Stimulated activated CD4-positive, alpha-beta T cell treated with anti-CD3 and anti-CD28 coated beads, Interleukin-12 subunit alpha, Interleukin-12 subunit beta, amount 100 ng/mL, for 4 hours (primary cell): Measurements from ENCODE around the gene ZNF488.

Experiments
- DNase-seq: peaks from one replicate; pipeline ENCODE4 v3.0.0-alpha.2; 2020

ZNF488 gene

GRCh38 chr10:47381427-47382379 is 2.4 kb downstream of the ZNF488 start:
- DNase-seq = no peak

- no peak for DNase-seq
Observed at GRCh38 chr10:47381103-47381395, 3.0 kb downstream of the ZNF488 start.

GRCh38 chr10:47380341-47381102 is 3.6 kb downstream of the ZNF488 start:
- DNase-seq = no peak

DNA sequence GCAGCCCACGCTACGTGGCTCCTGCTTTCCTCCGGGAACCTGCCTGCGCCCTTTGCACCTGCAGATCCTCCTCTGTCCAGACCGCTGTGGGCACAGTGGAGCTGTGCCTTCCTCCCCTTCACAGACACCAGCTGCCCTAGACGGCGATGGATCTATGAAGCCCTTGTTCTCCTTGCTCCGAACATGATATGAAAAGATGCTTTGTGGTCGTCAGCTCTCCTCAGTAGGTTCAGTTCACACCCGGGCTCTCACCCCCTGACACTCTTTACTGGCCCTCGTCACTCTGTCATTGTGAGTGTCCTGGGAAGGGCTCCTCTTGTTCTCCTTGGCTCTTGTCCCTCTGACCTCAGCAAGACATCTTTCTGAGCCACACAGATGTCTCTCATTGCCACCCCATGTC is 4.2 kb downstream of the ZNF488 start:
- DNase-seq = no peak

- DNase-seq = no peak
Observed at GRCh38 chr10:47379445-47379785, 4.7 kb downstream of the ZNF488 start.

DNA sequence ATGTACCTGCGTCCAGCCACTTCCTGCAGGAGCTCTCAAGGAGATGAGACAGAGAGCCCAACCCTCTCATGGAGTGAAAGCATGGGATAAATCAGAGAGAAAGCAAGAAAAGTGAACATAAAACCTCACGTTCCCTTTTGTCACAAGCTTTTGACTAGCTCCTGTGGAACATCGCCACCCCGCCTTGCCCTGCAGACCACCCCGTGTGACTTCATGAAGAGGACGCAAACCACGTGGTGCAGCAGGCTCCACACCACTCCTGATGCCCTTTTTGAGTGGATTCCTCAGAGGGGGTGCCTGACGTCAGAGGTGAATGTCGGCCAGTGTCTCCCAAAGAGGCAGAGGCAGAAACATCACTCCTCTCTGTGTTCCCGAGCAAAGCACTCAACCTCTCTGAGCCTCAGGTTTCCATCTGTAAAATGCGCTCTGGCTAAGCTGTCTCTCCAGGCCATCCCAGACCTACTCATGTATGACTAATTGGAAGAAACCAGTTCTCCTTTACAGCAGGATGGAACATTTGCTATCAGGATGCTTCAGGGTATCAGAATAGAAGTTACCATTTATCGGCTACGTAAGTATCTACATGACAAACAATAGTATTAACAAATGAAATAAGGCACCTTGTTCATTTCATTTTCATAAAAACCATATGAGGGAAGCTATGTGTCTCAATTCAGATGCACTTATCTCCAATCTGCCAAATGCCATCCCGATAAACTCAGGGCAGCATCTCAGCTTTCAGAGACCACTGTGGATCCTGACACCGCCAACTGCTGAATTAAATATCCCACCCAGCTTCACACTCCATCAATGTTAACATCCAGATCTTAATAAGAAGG is 5.3 kb downstream of the ZNF488 start:
- DNase-seq = no peak

DNA sequence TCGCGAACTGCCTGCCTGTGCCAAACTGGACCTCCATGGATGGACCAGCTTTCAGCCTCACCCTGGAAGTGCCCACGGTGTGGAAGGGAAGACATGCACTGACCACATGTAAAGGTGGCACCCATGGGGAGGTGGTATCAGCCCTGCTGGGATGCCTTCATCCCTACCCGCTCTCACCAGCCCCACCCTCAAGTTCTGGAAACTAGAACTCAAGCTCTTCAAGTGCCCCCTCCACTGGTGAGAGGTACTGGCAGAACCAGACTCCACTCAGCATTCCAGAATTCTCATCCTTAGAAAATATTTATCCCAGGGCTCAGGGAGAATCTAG is 5.9 kb downstream of the ZNF488 start:
- no peak for DNase-seq

- DNase-seq = no peak
Observed at GRCh38 chr10:47376522-47377220, 7.4 kb downstream of the ZNF488 start.

DNA sequence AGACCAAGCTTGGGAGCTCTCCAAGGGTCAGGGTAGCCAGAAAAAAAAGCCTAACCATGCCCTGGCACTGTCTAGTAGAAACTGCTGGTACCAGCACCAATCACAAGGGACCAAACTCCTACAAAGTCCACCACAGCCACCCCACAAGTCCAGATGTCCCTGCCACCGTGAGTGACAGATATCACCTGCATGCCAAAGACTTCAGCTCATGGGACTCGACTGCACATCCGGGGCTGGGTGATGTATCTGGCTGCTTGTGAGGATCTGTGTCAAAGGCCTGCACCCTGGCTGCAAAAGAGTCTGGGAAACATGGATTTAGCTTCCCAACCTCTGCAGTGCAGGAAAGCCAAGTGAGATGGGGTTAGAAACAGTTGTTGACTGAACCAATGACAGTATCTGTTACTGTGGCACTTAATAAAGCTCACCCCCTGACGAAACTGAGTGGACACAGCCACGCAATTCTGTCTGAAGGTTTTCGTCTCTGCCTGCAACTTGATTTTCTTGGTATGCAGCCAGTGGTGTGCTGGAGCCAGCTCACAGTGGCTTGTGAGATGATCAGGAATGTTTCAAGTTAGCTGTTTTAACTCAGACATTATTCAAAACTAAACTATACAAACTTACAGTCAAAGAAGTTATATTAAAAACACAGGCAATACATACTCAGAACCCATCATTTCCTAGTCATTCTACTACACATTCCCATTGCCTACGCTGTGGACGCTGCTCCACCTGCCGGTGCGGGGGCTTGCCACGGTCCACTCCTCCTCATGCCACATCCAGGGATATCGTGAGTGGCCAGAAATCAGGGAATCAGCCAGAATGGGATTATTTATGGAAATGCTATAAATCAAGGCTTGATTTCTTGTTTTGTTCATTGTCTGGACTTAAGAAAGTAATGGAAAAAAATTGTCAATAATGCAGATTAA is 9.2 kb downstream of the ZNF488 start:
- no peak for DNase-seq

DNA sequence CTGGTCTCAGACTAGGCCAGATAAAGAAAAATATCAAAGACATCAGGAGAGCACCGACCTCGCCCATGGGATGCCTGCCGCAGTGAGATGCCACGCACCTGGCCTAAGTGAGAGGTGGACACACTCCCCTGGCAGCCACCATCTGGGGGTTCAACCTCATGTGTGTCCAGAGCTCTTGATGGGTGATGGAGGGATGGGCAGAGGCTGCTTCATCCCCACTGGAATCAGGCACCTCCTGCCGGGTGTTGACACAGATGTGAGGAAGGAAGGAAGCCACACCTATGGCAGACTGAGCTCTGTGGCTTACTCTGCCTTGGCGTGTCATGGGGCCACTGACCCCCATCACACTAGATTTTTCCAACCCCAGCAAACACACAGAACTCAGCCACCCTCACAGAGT is 11.4 kb downstream of the ZNF488 start:
- no peak for DNase-seq

GRCh38 chr10:47371629-47372485 is 12.2 kb downstream of the ZNF488 start:
- no peak for DNase-seq

- DNase-seq = no peak
Observed at GRCh38 chr10:47370878-47371277, 13.2 kb downstream of the ZNF488 start.

DNA sequence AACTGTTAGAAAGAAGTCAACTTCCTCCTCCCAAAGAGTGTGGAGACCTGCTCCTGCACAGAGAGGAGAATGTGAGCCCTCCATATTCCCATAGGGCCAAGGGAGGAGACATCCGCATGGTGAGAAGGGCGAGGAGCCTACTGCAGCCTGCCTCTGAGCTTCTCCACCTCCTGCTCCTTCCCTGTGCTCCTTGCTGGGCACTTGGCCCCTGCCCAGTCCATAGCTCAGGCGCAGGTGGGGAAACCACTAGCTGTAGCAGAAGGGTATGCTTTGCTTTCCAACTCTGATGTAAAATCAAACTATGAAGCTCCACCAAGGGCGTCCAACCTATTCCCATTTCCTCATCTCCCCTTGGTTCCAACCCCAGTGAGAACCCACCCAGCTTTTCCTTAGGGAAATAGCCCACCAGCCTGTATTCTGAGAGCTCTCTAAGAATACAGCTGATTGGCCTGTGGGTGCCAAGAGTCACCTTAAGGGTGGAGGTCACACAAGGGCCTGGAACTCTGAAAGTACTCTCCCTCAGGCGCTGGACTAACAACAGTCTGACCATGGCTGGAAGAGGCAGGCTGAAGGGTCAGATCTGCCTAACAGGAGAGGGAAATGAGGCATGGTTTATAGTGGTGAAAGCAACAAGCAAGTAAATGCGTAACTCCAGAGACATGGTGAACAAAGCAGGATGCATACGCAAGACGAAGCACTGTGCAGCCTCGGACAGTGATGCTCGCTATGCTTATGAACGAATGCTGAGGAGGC is 13.9 kb downstream of the ZNF488 start:
- DNase-seq = no peak

DNA sequence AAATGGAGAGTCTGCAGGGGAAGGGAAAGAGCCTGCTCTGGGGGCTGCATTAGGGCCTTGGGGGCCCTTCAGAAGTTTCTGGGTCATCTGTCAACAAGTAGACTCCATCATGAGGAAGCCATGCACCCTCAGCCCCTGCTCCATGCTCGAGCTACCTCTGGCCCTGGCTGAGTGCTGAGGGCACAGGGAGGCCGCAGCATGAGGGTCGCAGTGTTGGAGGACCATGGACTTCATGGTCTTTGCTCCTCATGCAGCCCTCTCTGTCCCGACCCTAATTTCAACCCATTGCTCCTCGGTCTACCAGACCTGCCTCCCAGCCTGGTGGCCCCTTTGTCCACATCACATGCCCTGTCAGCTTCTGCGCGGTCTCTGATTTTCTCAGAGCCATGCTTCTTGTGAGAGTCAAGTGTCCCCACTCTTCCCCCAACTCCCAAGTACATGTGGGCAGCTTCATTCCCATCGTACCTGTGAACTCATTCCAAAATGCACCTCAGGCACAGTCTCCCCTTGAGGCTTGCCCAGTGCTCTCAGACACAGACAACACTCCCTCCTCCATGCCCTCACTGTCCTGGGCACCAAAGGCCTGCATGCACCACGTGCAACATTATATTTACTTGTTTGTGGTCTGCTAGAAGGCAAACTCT is 14.7 kb downstream of the ZNF488 start:
- DNase-seq = no peak

GRCh38 chr10:47368431-47369180 is 15.5 kb downstream of the ZNF488 start:
- no peak for DNase-seq

GRCh38 chr10:47367646-47368045 is 16.4 kb downstream of the ZNF488 start:
- DNase-seq = no peak

GRCh38 chr10:47366731-47367460 is 17.2 kb downstream of the ZNF488 start:
- DNase-seq = no peak

DNA sequence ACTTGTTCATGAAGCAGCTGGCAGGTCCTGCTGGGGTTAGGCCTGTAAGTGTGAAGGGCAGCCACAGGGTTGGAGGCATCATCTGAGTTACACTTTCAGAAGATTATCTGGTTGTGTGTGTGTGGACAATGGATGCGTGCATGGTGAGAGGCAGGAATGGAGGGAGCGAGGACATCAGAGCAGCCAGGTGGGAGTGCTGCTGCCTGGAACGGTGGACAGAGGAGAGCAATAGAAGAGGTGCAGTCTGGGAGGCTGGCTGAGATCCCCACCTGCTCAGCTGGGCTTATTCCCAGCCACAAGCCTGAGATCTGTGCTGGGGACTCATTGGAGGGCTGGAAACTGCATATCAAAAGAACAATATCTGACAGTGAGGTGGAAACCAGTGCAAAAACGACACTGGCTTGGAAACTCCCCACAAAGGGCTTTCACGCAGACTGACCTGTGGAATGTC is 17.9 kb downstream of the ZNF488 start:
- no peak for DNase-seq
